AG04450 (cell line): ENCODE measurements around the gene SLC30A5. TPM values are rescaled to one million over a fixed set of nuclear protein-coding genes. Genes with fewer than 3 reads are reported as not detected.

Experiments
- CTCF ChIA-PET: fragments of 300-600, 350-600 bp; formaldehyde crosslinking; extraction: SDS; loops from one replicate; lab custom pipeline; 2022; ENCODE audit warnings: antibody characterized with exemption, inconsistent platforms; lab: Charles Lee
- POLR2A ChIA-PET: fragments of 350-600 bp; formaldehyde crosslinking; extraction: SDS; loops from one replicate; lab custom pipeline; 2021; ENCODE audit warnings: antibody characterized with exemption, inconsistent platforms; lab: Yijun Ruan, JAX
- DNase-seq: peaks from one replicate; pipeline ENCODE4 v3.0.0-alpha.2; 2011; ENCODE audit warnings: low read depth, low spot score
- H3K27ac ChIP-seq: one replicate; pipeline ENCODE4 v1.5.1; 2012; ENCODE audit warnings: low read depth, low read length, control low read depth
- H3K27me3 ChIP-seq: one replicate; pipeline ENCODE4 v1.6.0; 2012; ENCODE audit warnings: low read length; ENCODE audit not compliant: control insufficient read depth, insufficient read depth
- H3K4me3 ChIP-seq: 2 replicates; pipeline ENCODE4 v1.5.1; 2011; ENCODE audit warnings: mild to moderate bottlenecking, low read depth, low read length, control low read depth
- H3K9me3 ChIP-seq: 2 replicates; pipeline ENCODE4 v1.5.1; 2012; ENCODE audit warnings: low read length; ENCODE audit not compliant: control insufficient read depth, insufficient read depth
- CTCF ChIP-seq: IDR thresholded peaks from 2 replicates; pipeline ENCODE4 v1.5.1; 2011; ENCODE audit warnings: low read depth, low read length, control low read depth, inconsistent platforms
- polyA plus RNA-seq: library from polyadenylated mRNA; depleted of rRNA; stranded (reverse); fragments of >200 nt; gene quantifications from 2 replicates; pipeline ENCODE4 v1.2.3, GENCODE V29; 2011

Gene SLC30A5
- polyA plus RNA-seq, 1 experiment = 49.2 TPM

DNA sequence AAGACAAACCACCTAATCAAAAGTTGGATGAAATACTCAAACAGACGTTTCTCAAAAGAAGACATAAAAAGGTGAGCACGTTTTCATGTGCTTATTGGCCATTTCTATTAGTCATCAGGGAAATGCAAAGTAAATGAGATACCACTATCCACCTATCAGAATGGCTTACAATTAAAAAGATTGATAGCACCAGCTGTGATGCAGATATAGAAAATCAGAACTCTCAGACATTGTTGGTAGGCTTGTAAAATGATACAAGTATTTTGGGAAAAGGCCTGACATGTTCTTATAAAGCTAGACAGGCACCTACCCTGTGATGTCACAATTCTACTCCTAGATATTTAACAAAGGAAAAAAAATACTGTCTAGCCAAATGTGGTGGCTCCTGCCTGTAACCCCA, 44.0 kb upstream of the SLC30A5 start:
- no peak for DNase-seq

DNA sequence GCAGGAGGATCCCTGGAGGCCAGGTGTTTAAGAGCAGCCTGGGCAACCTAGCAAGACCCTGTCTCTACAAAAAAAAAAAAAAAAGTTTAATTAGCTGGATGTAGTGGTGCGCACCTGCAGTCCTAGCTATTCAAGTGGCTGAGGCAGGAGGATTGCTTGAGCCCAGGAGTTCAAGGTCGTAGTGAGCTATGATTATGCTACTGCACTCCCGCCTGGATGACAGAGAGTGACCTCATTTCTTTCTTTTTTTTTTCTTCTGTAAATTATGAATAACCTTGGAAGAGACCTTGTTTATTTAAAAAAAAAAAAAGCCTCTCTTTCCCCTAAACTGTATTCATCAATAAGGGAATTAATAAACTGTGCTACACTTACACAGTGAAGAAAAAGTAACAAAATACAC, 43.6 kb upstream of the SLC30A5 start:
- Histone ChIP-seq H3K27me3 (no peaks in the 10 kb centered on the region), H3K9me3 (no peaks in the 10 kb centered on the region), H3K27ac (no peak overlapping the region), H3K4me3 (no peak overlapping the region)
- ChIA-PET CTCF (interaction anchor here (1.4 to 1.5 kb wide), 2 partner anchors 43 to 764 kb away, joined by 5 to 6 read pairs; no protein-coding TSS in a partner anchor), POLR2A (no interaction called here)
- no peak for DNase-seq
- no peak for TF ChIP-seq CTCF

More for the DNA sequence above, 44.0 kb upstream of the SLC30A5 start:
- Histone ChIP-seq H3K9me3 (no peaks in the 10 kb centered on the region), H3K27ac (no peak overlapping the region), H3K27me3 (no peaks in the 10 kb centered on the region), H3K4me3 (no peak overlapping the region)
- CTCF ChIA-PET = interaction anchor here (1.0 to 1.5 kb wide), 3 partner anchors 26 to 764 kb away, joined by 3 to 6 read pairs (median 5); no protein-coding TSS in a partner anchor
- TF ChIP-seq CTCF = no peak
- POLR2A ChIA-PET = no interaction called here

DNA sequence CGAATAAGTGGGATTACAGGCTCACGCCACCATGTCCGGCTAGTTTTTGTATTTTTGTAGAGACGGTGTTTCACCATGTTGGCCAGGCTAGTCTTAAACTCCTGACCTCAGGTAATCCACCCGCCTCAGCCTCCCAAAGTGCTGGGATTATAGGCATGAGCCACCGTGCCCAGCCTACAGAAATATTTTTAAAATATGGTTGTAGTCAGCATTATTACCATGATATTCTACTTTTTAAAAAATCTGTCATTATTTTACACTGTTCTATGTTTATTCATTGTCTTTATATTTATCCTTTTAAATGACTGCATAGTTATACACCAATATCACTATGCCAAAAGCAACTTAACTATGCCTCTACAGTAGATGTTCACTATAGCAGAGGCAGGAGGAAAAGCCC, 41.6 kb upstream of the SLC30A5 start:
- ChIA-PET POLR2A (no interaction called here), CTCF (interaction anchor here (1.5 kb wide), 1 partner anchor 41 kb away, joined by 4 read pairs; the partner anchor contains the start of gene SLC30A5)
- no peak for TF ChIP-seq CTCF
- H3K27me3 ChIP-seq = no peaks in the 10 kb centered on the region
- no peak overlapping the region for H3K27ac ChIP-seq
- H3K9me3 ChIP-seq = no peaks in the 10 kb centered on the region
- DNase-seq = no peak
- H3K4me3 ChIP-seq = no peak overlapping the region

DNA sequence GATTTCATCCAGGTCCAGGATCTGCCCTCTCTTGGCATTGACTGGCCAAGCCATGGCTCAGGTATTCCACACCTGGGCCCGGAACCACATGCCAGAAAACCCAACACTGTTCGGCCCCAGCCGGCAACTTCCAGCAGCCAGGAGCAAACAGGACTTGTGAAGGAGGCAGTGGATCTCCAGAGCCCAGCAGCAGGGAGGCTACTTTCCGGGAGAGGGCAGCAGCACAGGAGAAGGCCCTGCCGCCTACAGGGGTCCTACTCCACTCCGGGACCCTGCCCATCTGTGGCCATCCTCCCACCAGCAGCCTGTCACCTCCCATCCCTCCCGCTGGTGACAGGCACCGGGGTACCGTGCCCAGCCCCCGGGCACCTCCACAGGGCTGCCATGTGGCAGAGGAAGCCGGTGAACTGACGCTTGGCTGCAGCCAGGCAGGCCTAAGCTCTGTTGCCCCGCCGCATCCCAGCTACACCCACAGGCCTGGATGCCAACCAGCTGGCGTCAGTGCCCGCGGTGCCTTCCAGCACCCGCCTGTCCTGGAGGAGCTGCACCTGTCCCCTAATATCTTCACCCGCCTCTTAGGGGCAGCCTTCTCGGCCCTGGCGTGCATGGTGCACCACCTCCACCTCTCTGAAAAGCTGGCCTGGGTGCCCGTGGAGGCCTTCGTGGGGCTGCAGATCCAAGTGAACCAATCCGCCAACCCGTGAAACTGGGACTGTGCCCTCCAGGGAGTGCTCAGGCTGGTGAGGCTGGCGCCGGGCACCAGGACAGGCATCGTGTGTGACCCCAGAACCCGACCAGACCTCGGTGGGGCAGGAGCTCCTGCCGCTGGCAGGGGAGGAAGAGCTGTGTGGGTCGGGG, 18.9 kb upstream of the SLC30A5 start:
- ChIA-PET POLR2A (no interaction called here), CTCF (interaction anchor here (0.6 to 2.3 kb wide), 2 partner anchors 19 to 260 kb away, joined by 4 to 21 read pairs; partner anchors contain the start of gene SLC30A5)
- DNase-seq = no peak
- no peaks in the 10 kb centered on the region for H3K27me3 ChIP-seq
- no peak for TF ChIP-seq CTCF
- H3K27ac ChIP-seq = no peak overlapping the region
- H3K9me3 ChIP-seq = no peaks in the 10 kb centered on the region; the same call in 1 of the 2 replicates
- H3K4me3 ChIP-seq = no peak overlapping the region

GRCh38 chr5:69075522-69076179, 18.2 kb upstream of the SLC30A5 start:
- no peak for TF ChIP-seq CTCF
- ChIA-PET POLR2A (no interaction called here), CTCF (no interaction called here)
- H3K27ac ChIP-seq = no peak overlapping the region
- no peaks in the 10 kb centered on the region for H3K27me3 ChIP-seq
- H3K4me3 ChIP-seq = no peak overlapping the region
- no peak for DNase-seq
- H3K9me3 ChIP-seq = no peaks in the 10 kb centered on the region; the same call in 1 of the 2 replicates
